Prostate gland (tissue), 2 donors: ENCODE measurements around the gene CD248.

Experiments used
- CTCF ChIP-seq, 4 experiments: fragments of 200-600 bp in 2 of 4; fragments of 450-650 bp in 2 of 4; sonication (generic) in 2 of 4; IDR thresholded peaks; 1 replicate in 3 of 4; 2 replicates in 1 of 4; pipeline ENCODE4 v1.5.1; 2016 to 2019; ENCODE audit warnings: antibody characterized with exemption in 4 of 4, mild to moderate bottlenecking in 2 of 4, moderate library complexity in 2 of 4
- POLR2A ChIP-seq: fragments of 450-650 bp; IDR thresholded peaks from one replicate; pipeline ENCODE4 v1.6.1; 2016; ENCODE audit warnings: antibody characterized with exemption, mild to moderate bottlenecking
- POLR2AphosphoS5 ChIP-seq: sonication (generic); formaldehyde crosslinking; IDR thresholded peaks from one replicate; pipeline ENCODE4 v1.6.1; 2017; ENCODE audit warnings: antibody characterized with exemption

DNA sequence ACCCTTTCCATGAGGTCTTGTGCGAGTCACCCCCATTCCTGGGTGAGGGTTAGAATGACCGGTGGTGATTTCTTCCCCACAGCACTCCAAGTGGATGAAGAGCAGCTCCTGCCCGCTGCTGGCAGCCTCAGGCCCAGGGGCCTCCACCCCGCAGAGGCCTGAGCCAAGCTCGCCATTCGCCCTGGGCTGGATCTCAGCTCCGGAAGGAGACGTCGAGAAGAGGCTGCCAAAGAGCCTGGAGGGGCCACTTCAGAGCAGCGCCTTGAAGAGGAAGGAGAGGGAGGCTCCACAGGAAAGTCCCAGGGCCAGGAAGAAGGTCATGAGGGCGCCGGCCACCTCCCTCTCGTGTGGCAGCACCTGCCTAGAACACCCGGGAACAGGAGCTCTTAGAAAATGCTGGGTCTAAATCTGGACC lies 46.4 kb upstream of the CD248 start:
- TF ChIP-seq CTCF (IDR thresholded peaks at IDR 0.05) (no peak), POLR2A (no peak), POLR2AphosphoS5 (no peak)
